WTC11 (cell line): ENCODE data around the gene ARSB. TPM values are rescaled to one million over a fixed set of nuclear protein-coding genes. Genes with fewer than 3 reads are reported as not detected.

ENCODE experiments used
- ATAC-seq: fragments of 200-7000 bp; cut with Tn5 transposase; 2 replicates; pipeline ENCODE4 v1.10.0; 2021; ENCODE audit warnings: mild to moderate bottlenecking, moderate library complexity
- CTCF ChIA-PET: fragments of 300-600 bp; sonication (Branson Sonifier 250); formaldehyde crosslinking; loops from one replicate; lab custom pipeline; 2021; ENCODE audit warnings: antibody characterized with exemption; lab: Charles Lee
- POLR2A ChIA-PET: fragments of 350-600 bp; sonication (Branson Sonifier 250); formaldehyde crosslinking; loops from one replicate; lab custom pipeline; 2021; ENCODE audit warnings: antibody characterized with exemption; lab: Charles Lee
- DNase-seq: peaks from one replicate; pipeline ENCODE4 v3.0.0; 2021; ENCODE audit warnings: low spot score
- H3K27ac Mint-ChIP-seq: 2 replicates; pipeline ENCODE4 v1.8.0; 2021; ENCODE audit warnings: mixed read lengths
- H3K27me3 Mint-ChIP-seq: 2 replicates; pipeline ENCODE4 v1.8.0; 2021; ENCODE audit warnings: low read depth, mild to moderate bottlenecking, moderate library complexity, mixed read lengths
- H3K36me3 Mint-ChIP-seq: 2 replicates; pipeline ENCODE4 v1.8.0; 2021; ENCODE audit warnings: mixed read lengths
- H3K4me1 Mint-ChIP-seq: 2 replicates; pipeline ENCODE4 v1.8.0; 2022; ENCODE audit warnings: mixed read lengths
- H3K4me3 Mint-ChIP-seq: 2 replicates; pipeline ENCODE4 v1.8.0; 2021; ENCODE audit warnings: mild to moderate bottlenecking, moderate library complexity, mixed read lengths
- H3K9me3 Mint-ChIP-seq: 2 replicates; pipeline ENCODE4 v1.8.0; 2021; ENCODE audit warnings: mixed read lengths
- ELF4 ChIP-seq: sonication (generic); formaldehyde crosslinking; IDR thresholded peaks from 2 replicates; pipeline ENCODE4 v1.8.1; 2022; ENCODE audit warnings: low read depth, mild to moderate bottlenecking, moderate library complexity, missing genetic modification reagents
- FOXJ3 ChIP-seq: sonication (generic); formaldehyde crosslinking; IDR thresholded peaks from 2 replicates; pipeline ENCODE4 v1.9.0; 2021; ENCODE audit warnings: missing genetic modification reagents, mild to moderate bottlenecking, borderline replicate concordance
- JAZF1 ChIP-seq: fragments of 250-450 bp; sonication (Bioruptor Pico); IDR thresholded peaks from 2 replicates; pipeline ENCODE4 v1.9.0; 2021; ENCODE audit warnings: moderate library complexity, mild to moderate bottlenecking, inconsistent platforms
- KAT7 ChIP-seq: sonication (generic); formaldehyde crosslinking; IDR thresholded peaks from 2 replicates; pipeline ENCODE4 v1.8.1; 2023; ENCODE audit warnings: missing genetic modification reagents, mild to moderate bottlenecking, borderline replicate concordance
- MXD4 ChIP-seq: fragments of 250-450 bp; sonication (Bioruptor Pico); IDR thresholded peaks from 2 replicates; pipeline ENCODE4 v1.8.0; 2021; ENCODE audit warnings: mild to moderate bottlenecking, moderate library complexity, borderline replicate concordance
- NFE2L1 ChIP-seq: sonication (generic); formaldehyde crosslinking; IDR thresholded peaks from 2 replicates; pipeline ENCODE4 v1.8.1; 2023; ENCODE audit warnings: missing genetic modification reagents
- NR2C2 ChIP-seq: sonication (generic); formaldehyde crosslinking; IDR thresholded peaks from 2 replicates; pipeline ENCODE4 v1.8.0; 2022; ENCODE audit warnings: mild to moderate bottlenecking, missing genetic modification reagents
- SOX15 ChIP-seq: fragments of 250-450 bp; sonication (Bioruptor Pico); IDR thresholded peaks from 2 replicates; pipeline ENCODE4 v1.9.0; 2021; ENCODE audit warnings: mild to moderate bottlenecking
- total RNA-seq: library from RNA; stranded (reverse); gene quantifications from 3 replicates; pipeline ENCODE4 v1.2.3, GENCODE V29; 2021
- TF ChIP-seq, protein P1 (sequence below): sonication (generic); formaldehyde crosslinking; IDR thresholded peaks from 2 replicates; pipeline ENCODE4 v1.8.1; 2023; ENCODE audit warnings: mild to moderate bottlenecking, missing genetic modification reagents
- TF ChIP-seq, protein P2 (sequence below): sonication (generic); formaldehyde crosslinking; IDR thresholded peaks from 2 replicates; pipeline ENCODE4 v1.8.0; 2022; ENCODE audit warnings: missing genetic modification reagents
- TF ChIP-seq, protein P3 (sequence below): fragments of 250-450 bp; sonication (Bioruptor Pico); IDR thresholded peaks from 2 replicates; pipeline ENCODE4 v2.1.2; 2022; ENCODE audit warnings: mild to moderate bottlenecking, moderate library complexity
- TF ChIP-seq, protein P4 (sequence below): sonication (generic); formaldehyde crosslinking; IDR thresholded peaks from 2 replicates; pipeline ENCODE4 v1.8.0; 2022; ENCODE audit warnings: mild to moderate bottlenecking, missing genetic modification reagents

The ARSB gene
- total RNA-seq, 1 experiment from 2014 or later, result 9.7 TPM

DNA sequence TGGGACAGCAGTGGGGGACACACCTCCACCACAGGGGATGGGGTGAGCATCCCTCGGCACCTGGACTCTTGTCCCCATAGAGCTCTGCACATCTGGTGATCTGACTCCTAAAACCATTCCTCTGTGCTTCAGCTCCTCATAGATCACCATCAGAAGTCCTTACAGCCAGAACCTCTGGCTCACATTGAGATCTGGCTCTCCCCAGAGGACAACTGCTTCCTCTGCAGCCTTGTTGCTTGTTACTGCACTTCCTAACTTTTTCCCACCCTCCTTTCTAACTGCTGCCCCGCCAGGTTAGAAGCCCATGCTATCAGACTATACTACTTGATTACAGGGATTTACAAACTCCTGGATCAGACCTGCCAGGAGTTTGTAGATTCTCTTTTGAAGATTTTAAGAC is 64.5 kb downstream of the ARSB start:
- peak; percentile 91 for ATAC-seq
- H3K9me3 Mint-ChIP-seq, result no peaks in the 10 kb centered on the region
- H3K27me3 Mint-ChIP-seq, result no peaks in the 10 kb centered on the region
- H3K27ac Mint-ChIP-seq, result no peak overlapping the region
- CTCF ChIA-PET, result interaction anchor here (0.6 to 3.5 kb wide), 5 partner anchors 8 to 555 kb away, joined by 3 to 25 read pairs (median 5); no protein-coding TSS in a partner anchor
- H3K36me3 Mint-ChIP-seq, result no peaks in the 10 kb centered on the region
- H3K4me3 Mint-ChIP-seq, result no peak overlapping the region
- no peak for DNase-seq
- TF ChIP-seq MXD4 (CRISPR knock-in tag) (no peak), KAT7 (CRISPR knock-in tag) (no peak), NR2C2 (CRISPR knock-in tag) (no peak)
- TF ChIP-seq, protein P1, sequence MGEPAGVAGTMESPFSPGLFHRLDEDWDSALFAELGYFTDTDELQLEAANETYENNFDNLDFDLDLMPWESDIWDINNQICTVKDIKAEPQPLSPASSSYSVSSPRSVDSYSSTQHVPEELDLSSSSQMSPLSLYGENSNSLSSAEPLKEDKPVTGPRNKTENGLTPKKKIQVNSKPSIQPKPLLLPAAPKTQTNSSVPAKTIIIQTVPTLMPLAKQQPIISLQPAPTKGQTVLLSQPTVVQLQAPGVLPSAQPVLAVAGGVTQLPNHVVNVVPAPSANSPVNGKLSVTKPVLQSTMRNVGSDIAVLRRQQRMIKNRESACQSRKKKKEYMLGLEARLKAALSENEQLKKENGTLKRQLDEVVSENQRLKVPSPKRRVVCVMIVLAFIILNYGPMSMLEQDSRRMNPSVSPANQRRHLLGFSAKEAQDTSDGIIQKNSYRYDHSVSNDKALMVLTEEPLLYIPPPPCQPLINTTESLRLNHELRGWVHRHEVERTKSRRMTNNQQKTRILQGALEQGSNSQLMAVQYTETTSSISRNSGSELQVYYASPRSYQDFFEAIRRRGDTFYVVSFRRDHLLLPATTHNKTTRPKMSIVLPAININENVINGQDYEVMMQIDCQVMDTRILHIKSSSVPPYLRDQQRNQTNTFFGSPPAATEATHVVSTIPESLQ, result no peak
- POLR2A ChIA-PET, result no interaction called here
- H3K4me1 Mint-ChIP-seq, result peaks cover 12% of the 10 kb centered on the region

DNA sequence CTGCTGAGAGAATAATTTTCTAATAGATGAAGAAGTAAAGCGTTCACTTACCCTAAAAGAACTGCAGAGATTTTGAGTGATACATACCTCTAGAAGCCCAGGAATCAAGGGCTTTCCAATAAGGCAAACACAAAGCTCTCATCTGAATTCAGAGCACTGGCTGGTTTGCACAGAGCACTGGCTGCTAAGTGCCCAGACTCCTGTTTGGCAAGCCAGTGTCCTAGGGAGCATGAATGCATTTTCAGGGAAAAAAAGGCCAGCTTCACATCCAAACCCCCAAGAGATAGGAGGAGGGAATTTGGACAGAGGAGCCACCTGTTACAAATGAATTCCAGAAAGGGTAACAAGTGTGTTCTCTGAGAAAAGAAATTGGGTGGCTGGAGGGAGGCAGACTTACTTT is 65.3 kb downstream of the ARSB start:
- Mint-ChIP-seq H3K9me3 (no peaks in the 10 kb centered on the region), H3K4me1 (peaks cover 6% of the 10 kb centered on the region; the same call in 1 of the 2 replicates), H3K36me3 (no peaks in the 10 kb centered on the region), H3K4me3 (no peak overlapping the region), H3K27ac (no peak overlapping the region), H3K27me3 (no peaks in the 10 kb centered on the region)
- POLR2A ChIA-PET, result no interaction called here
- no peak for ATAC-seq
- no peak for DNase-seq
- TF ChIP-seq ELF4 (CRISPR knock-in tag), result no peak
- TF ChIP-seq JAZF1 (CRISPR knock-in tag), result no peak
- no peak for TF ChIP-seq NFE2L1
- TF ChIP-seq, protein P2, sequence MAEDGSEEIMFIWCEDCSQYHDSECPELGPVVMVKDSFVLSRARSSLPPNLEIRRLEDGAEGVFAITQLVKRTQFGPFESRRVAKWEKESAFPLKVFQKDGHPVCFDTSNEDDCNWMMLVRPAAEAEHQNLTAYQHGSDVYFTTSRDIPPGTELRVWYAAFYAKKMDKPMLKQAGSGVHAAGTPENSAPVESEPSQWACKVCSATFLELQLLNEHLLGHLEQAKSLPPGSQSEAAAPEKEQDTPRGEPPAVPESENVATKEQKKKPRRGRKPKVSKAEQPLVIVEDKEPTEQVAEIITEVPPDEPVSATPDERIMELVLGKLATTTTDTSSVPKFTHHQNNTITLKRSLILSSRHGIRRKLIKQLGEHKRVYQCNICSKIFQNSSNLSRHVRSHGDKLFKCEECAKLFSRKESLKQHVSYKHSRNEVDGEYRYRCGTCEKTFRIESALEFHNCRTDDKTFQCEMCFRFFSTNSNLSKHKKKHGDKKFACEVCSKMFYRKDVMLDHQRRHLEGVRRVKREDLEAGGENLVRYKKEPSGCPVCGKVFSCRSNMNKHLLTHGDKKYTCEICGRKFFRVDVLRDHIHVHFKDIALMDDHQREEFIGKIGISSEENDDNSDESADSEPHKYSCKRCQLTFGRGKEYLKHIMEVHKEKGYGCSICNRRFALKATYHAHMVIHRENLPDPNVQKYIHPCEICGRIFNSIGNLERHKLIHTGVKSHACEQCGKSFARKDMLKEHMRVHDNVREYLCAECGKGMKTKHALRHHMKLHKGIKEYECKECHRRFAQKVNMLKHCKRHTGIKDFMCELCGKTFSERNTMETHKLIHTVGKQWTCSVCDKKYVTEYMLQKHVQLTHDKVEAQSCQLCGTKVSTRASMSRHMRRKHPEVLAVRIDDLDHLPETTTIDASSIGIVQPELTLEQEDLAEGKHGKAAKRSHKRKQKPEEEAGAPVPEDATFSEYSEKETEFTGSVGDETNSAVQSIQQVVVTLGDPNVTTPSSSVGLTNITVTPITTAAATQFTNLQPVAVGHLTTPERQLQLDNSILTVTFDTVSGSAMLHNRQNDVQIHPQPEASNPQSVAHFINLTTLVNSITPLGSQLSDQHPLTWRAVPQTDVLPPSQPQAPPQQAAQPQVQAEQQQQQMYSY (CRISPR knock-in tag), result no peak
- TF ChIP-seq SOX15, result no peak
- TF ChIP-seq KAT7 (CRISPR knock-in tag), result no peak
- CTCF ChIA-PET, result interaction anchor here (1.4 to 3.5 kb wide), 2 partner anchors 19 to 21 kb away, joined by 6 to 25 read pairs; no protein-coding TSS in a partner anchor

DNA sequence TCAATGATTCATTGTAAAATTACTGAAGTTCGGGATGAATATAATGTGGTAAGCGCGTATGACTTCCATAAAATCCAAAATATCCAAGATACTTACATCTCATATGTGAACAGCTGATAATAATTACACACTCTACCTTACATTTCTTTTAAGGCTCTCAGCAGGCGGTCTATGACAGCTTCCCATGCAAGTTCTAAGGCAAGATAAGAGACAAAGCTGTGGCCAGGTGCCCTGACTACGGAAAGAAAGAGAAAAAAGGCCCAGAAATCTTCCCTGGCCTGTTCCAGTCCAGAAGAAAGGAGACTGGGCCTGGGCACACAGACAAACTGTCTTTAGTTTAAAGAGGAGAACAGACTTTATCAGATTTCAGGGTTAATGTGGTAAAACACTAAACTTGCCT is 69.1 kb downstream of the ARSB start:
- TF ChIP-seq, protein P3, sequence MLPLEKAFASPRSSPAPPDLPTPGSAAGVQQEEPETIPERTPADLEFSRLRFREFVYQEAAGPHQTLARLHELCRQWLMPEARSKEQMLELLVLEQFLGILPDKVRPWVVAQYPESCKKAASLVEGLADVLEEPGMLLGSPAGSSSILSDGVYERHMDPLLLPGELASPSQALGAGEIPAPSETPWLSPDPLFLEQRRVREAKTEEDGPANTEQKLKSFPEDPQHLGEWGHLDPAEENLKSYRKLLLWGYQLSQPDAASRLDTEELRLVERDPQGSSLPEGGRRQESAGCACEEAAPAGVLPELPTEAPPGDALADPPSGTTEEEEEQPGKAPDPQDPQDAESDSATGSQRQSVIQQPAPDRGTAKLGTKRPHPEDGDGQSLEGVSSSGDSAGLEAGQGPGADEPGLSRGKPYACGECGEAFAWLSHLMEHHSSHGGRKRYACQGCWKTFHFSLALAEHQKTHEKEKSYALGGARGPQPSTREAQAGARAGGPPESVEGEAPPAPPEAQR, result no peak
- TF ChIP-seq, protein P4, sequence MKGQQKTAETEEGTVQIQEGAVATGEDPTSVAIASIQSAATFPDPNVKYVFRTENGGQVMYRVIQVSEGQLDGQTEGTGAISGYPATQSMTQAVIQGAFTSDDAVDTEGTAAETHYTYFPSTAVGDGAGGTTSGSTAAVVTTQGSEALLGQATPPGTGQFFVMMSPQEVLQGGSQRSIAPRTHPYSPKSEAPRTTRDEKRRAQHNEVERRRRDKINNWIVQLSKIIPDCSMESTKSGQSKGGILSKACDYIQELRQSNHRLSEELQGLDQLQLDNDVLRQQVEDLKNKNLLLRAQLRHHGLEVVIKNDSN (CRISPR knock-in tag), result no peak
- TF ChIP-seq NFE2L1, result no peak
- no peak for TF ChIP-seq FOXJ3 (CRISPR knock-in tag)
- peaks cover 12% of the 10 kb centered on the region; the same call in 1 of the 2 replicates for H3K4me1 Mint-ChIP-seq
- no peaks in the 10 kb centered on the region for H3K9me3 Mint-ChIP-seq
- ChIA-PET POLR2A (interaction anchor here (0.6 kb wide), 1 partner anchor 51 kb away, joined by 3 read pairs; no protein-coding TSS in a partner anchor), CTCF (interaction anchor here (1.1 to 2.0 kb wide), 3 partner anchors 17 to 68 kb away, joined by 3 to 9 read pairs (median 3); no protein-coding TSS in a partner anchor)
- no peaks in the 10 kb centered on the region for H3K36me3 Mint-ChIP-seq
- H3K4me3 Mint-ChIP-seq, result no peak overlapping the region
- H3K27me3 Mint-ChIP-seq, result no peaks in the 10 kb centered on the region
- DNase-seq, result no peak
- H3K27ac Mint-ChIP-seq, result peak overlapping the region; percentile 13; the same call in 1 of the 2 replicates
- ATAC-seq, result no peak
